Astrocyte (in vitro differentiated cells and primary cell): ENCODE data around the gene MIPOL1.

ENCODE experiments used
- CTCF ChIP-seq: IDR thresholded peaks from 2 replicates; pipeline ENCODE4 v1.5.1; 2011; ENCODE audit warnings: low read depth, mild to moderate bottlenecking, inconsistent platforms, low read length, moderate library complexity; ENCODE audit not compliant: insufficient read depth
- EZH2 ChIP-seq: IDR thresholded peaks from 2 replicates; pipeline ENCODE4 v1.6.1; 2012; ENCODE audit warnings: mild to moderate bottlenecking, low read length, inconsistent platforms; ENCODE audit not compliant: insufficient read depth

GRCh38 chr14:37579274-37579673 lies 381.5 kb downstream of the MIPOL1 start:
- TF ChIP-seq CTCF (no peak), EZH2 (no peak)
